Liver (tissue), 9 donors: ENCODE data around the gene OR10A5. TPM values are rescaled to one million over a fixed set of nuclear protein-coding genes. Genes with fewer than 3 reads are reported as not detected.
"Not testable (repeated sequence)": the region's sequence is repeated elsewhere in the genome, so short reads cannot be mapped to it uniquely, and the experiment has no call there.

Experiments
- DNase-seq: peaks from one replicate; pipeline ENCODE4 v3.0.0-alpha.2; 2017; ENCODE audit warnings: low spot score
- H3K27ac ChIP-seq, 2 donors: one replicate each; pipeline ENCODE4 v1.7.0; 2013; ENCODE audit warnings: inconsistent platforms in 2 of 2, low read length in 2 of 2, control low read depth in 1 of 2, low read depth in 1 of 2, mild to moderate bottlenecking in 1 of 2
- H3K27me3 ChIP-seq, 4 donors: one replicate each; pipeline versions ENCODE4 v1.6.1 to v1.7.0; 2013; ENCODE audit warnings: low read length in 3 of 4, inconsistent platforms in 1 of 4, mild to moderate bottlenecking in 1 of 4, moderate library complexity in 1 of 4; ENCODE audit not compliant: control insufficient read depth in 4 of 4, insufficient read depth in 4 of 4
- H3K36me3 ChIP-seq, 4 donors: one replicate each; pipeline versions ENCODE4 v1.6.1 to v1.7.0; 2013; ENCODE audit warnings: low read length in 3 of 4, mild to moderate bottlenecking in 3 of 4, low read depth in 1 of 4, moderate library complexity in 1 of 4; ENCODE audit not compliant: control insufficient read depth in 4 of 4, insufficient read depth in 3 of 4
- H3K4me1 ChIP-seq, 4 donors: one replicate each; pipeline versions ENCODE4 v1.6.1 to v1.7.0; 2013; ENCODE audit warnings: low read length in 3 of 4, mild to moderate bottlenecking in 3 of 4, moderate library complexity in 1 of 4; ENCODE audit not compliant: control insufficient read depth in 4 of 4, insufficient read depth in 4 of 4
- H3K4me3 ChIP-seq, 3 donors: one replicate each; pipeline versions ENCODE4 v1.6.1 to v1.7.0; 2013; ENCODE audit warnings: low read length in 3 of 3, control low read depth in 1 of 3, low read depth in 1 of 3, mild to moderate bottlenecking in 1 of 3
- H3K9ac ChIP-seq, 2 donors: one replicate each; pipeline ENCODE4 v1.7.0; 2013; ENCODE audit warnings: low read length in 2 of 2, mild to moderate bottlenecking in 2 of 2, moderate library complexity in 2 of 2, control low read depth in 1 of 2, low read depth in 1 of 2
- H3K9me3 ChIP-seq, 4 donors: one replicate each; pipeline versions ENCODE4 v1.6.1 to v1.7.0; 2013; ENCODE audit warnings: low read length in 3 of 4; ENCODE audit not compliant: control insufficient read depth in 4 of 4
- ATF3 ChIP-seq: IDR thresholded peaks from 2 replicates; pipeline ENCODE4 v1.6.1; 2016; ENCODE audit warnings: antibody characterized with exemption
- CTCF ChIP-seq: fragments of 150-350 bp; IDR thresholded peaks from 2 replicates; pipeline ENCODE4 v1.5.1; 2017; ENCODE audit warnings: improper control_type of control experiment, low read depth, low read length; ENCODE audit not compliant: missing input control
- EGR1 ChIP-seq, 2 donors: IDR thresholded peaks; 2 replicates each; pipeline ENCODE4 v1.6.1; 2016 to 2018; ENCODE audit warnings: antibody characterized with exemption in 2 of 2, low read depth in 2 of 2
- FOXA1 ChIP-seq: IDR thresholded peaks from 2 replicates; pipeline ENCODE4 v1.6.1; 2016; ENCODE audit warnings: antibody characterized with exemption
- FOXA2 ChIP-seq: IDR thresholded peaks from 2 replicates; pipeline ENCODE4 v1.6.1; 2016; ENCODE audit warnings: antibody characterized with exemption
- GABPA ChIP-seq, 2 donors: IDR thresholded peaks in 1 of 2; conservative IDR thresholded peaks in 1 of 2; 2 replicates each; pipeline ENCODE4 v1.6.1; 2016; ENCODE audit warnings: antibody characterized with exemption in 2 of 2, mild to moderate bottlenecking in 1 of 2, moderate library complexity in 1 of 2
- HNF4G ChIP-seq: IDR thresholded peaks from 2 replicates; pipeline ENCODE4 v1.6.1; 2016; ENCODE audit warnings: antibody characterized with exemption
- JUND ChIP-seq, 2 donors: IDR thresholded peaks; 2 replicates each; pipeline ENCODE4 v1.6.1; 2016; ENCODE audit warnings: antibody characterized with exemption in 2 of 2
- MAX ChIP-seq: IDR thresholded peaks from 2 replicates; pipeline ENCODE4 v1.6.1; 2016; ENCODE audit warnings: antibody characterized with exemption
- NR2F2 ChIP-seq: IDR thresholded peaks from 2 replicates; pipeline ENCODE4 v1.6.1; 2016; ENCODE audit warnings: antibody characterized with exemption
- RAD21 ChIP-seq, 2 donors: IDR thresholded peaks; 2 replicates each; pipeline ENCODE4 v1.6.1; 2016; ENCODE audit warnings: antibody characterized with exemption in 2 of 2, mild to moderate bottlenecking in 2 of 2
- REST ChIP-seq: IDR thresholded peaks from 2 replicates; pipeline ENCODE4 v1.6.1; 2016; ENCODE audit warnings: antibody characterized with exemption, mild to moderate bottlenecking
- RXRA ChIP-seq, 2 donors: IDR thresholded peaks; 2 replicates each; pipeline ENCODE4 v1.6.1; 2017 to 2018; ENCODE audit warnings: antibody characterized with exemption in 2 of 2, mild to moderate bottlenecking in 1 of 2
- SP1 ChIP-seq: IDR thresholded peaks from 2 replicates; pipeline ENCODE4 v1.6.1; 2018; ENCODE audit warnings: antibody characterized with exemption, mild to moderate bottlenecking
- TAF1 ChIP-seq: conservative IDR thresholded peaks from 2 replicates; pipeline ENCODE4 v1.6.1; 2016; ENCODE audit warnings: antibody characterized with exemption, mild to moderate bottlenecking
- YY1 ChIP-seq: IDR thresholded peaks from 2 replicates; pipeline ENCODE4 v1.6.1; 2016; ENCODE audit warnings: antibody characterized with exemption, mild to moderate bottlenecking
- ZBTB33 ChIP-seq: IDR thresholded peaks from 2 replicates; pipeline ENCODE4 v1.6.1; 2016; ENCODE audit warnings: antibody characterized with exemption
- WGBS: extraction: QIAGEN DNeasy Blood & Tissue Kit; methylation state at CpG from one replicate; pipeline ENCODE4 v1.1.7; 2013; 5-methylcytosine and 5-hydroxymethylcytosine counted together
- polyA plus RNA-seq, 2 donors: library from polyadenylated mRNA; stranded (reverse) in 1 of 2; unstranded in 1 of 2; fragments of 200-250 nt in 1 of 2; fragments of >200 nt in 1 of 2; fragmentation: Nextera tagmentation in 1 of 2; extraction: Ambion mirVana in 1 of 2; gene quantifications; one replicate each; pipeline versions ENCODE4 v1.2.1 to v1.2.3, GENCODE V29; 2013 to 2015
- total RNA-seq, 2 donors: library from RNA; depleted of rRNA; stranded (reverse); fragments of >200 nt; gene quantifications; one replicate each; pipeline ENCODE4 v1.2.3, GENCODE V29; 2014
- donor health status: healthy.
- donor health status: healthy.
- donor health status: healthy.
- donor health status: healthy.
- donor health status: healthy.

Gene OR10A5
- total RNA-seq (not detected), polyA plus RNA-seq (not detected)

- peaks cover 0 to 4% (median 0%) of the 10 kb centered on the region in 4 donors for H3K27me3 ChIP-seq
- no peak within 1 kb of the TSS for H3K9ac ChIP-seq
- H3K36me3 ChIP-seq = no peaks in the 10 kb centered on the region
- 69% methylated on average over 3 of the region's 3 CpGs for WGBS
- H3K27ac ChIP-seq = no peak within 1 kb of the TSS
- no peaks in the 10 kb centered on the region for H3K4me1 ChIP-seq
- DNase-seq = no peak
- H3K9me3 ChIP-seq = peaks cover 0 to 12% (median 5%) of the 10 kb centered on the region in 4 donors
- H3K4me3 ChIP-seq = no peak within 1 kb of the TSS
- TF ChIP-seq HNF4G (no peak), RXRA (IDR thresholded peaks at IDR 0.05) (no peak), MAX (no peak), EGR1 (IDR thresholded peaks at IDR 0.05; ENCODE audit: low read depth in 2 of 2) (no peak)
These were observed at the start of gene OR10A5 for GRCh38 chr11:6845383-6845782. Gene OR10A5, plus strand, starts transcription at chr11:6845683. Its CDS starts 0 bp downstream, at chr11:6845683.

- no peaks in the 10 kb centered on the region for H3K4me1 ChIP-seq
- WGBS = 83% methylated on average over 1 of the region's 1 CpG
- H3K9me3 ChIP-seq = no peaks in the 10 kb centered on the region
- DNase-seq = no peak
- no peak within 1 kb of the TSS for H3K27ac ChIP-seq
- H3K4me3 ChIP-seq = no peak within 1 kb of the TSS
- no peaks in the 10 kb centered on the region for H3K36me3 ChIP-seq
- TF ChIP-seq ZBTB33 (no peak), FOXA1 (no peak), HNF4G (no peak), CTCF (no peak), YY1 (no peak), NR2F2 (no peak), TAF1 (no peak), SP1 (no peak), RAD21 (IDR thresholded peaks at IDR 0.05) (no peak), REST (no peak), JUND (IDR thresholded peaks at IDR 0.05) (no peak), GABPA (IDR thresholded peaks at IDR 0.05 in 1 of 2, conservative IDR thresholded peaks at IDR 0.05 in 1 of 2) (no peak), FOXA2 (no peak), ATF3 (no peak), EGR1 (IDR thresholded peaks at IDR 0.05; ENCODE audit: low read depth in 2 of 2) (no peak)
- H3K27me3 ChIP-seq = no peaks in the 10 kb centered on the region
- H3K9ac ChIP-seq = no peak within 1 kb of the TSS
These were observed 46.1 kb upstream of the OR10A5 start, which contains the start of gene OR6A2 for GRCh38 chr11:6799402-6799801. Gene OR6A2, minus strand, starts transcription at chr11:6799689. Its CDS starts 3,981 bp downstream, at chr11:6795708.

- not testable (repeated sequence) for H3K9me3 ChIP-seq, H3K9ac ChIP-seq, H3K36me3 ChIP-seq, H3K4me1 ChIP-seq, H3K4me3 ChIP-seq, DNase-seq, H3K27ac ChIP-seq, H3K27me3 ChIP-seq
These were observed 44.4 kb upstream of the OR10A5 start for GRCh38 chr11:6801075-6801474.
